ENCODE measurements around the gene UAP1L1. TPM values are rescaled to one million over a fixed set of nuclear protein-coding genes. Genes with fewer than 3 reads are reported as not detected.

The UAP1L1 gene
- total RNA-seq, 1 donor from 2014 or later, result 19.1 TPM

DNA sequence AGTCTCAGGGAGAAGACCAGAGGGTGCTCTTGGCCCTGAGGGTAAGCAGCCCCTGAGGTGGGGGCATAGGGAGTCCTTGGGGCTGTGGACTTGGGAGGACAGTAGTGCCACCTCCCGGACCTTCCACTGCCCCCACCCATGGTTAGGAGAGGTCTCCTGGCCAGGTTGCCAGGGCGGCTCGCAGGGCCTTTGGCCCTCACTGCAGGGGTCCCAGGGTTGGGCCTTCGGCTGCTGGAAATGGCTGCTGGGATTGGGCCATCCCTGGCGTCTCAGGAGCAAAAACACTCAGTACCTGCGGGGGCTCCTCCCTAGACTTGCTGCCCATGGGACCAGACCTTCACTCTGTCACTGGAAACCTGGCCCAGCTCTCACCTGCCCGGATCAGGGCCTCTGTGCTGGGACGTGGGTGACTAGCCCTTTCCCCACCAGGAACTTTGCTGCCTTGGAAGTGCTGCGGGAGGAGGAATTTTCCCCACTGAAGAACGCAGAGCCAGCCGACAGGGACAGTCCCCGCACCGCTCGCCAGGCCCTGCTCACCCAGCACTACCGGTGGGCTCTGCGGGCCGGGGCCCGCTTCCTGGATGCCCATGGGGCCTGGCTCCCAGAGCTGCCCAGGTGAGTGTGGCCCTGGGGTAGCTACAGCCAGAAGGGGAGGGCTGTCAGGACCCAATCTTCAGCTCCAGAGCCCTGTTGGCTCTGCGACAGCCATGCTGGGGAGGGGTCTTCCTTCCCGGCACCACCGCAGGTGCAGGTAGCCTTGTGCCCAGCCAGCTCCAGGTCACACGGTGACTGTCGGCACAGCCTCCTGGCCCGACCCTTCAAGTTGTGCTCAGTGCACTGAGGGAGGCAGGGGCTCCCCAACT lies 3.2 kb downstream of the UAP1L1 start:
- H3K36me3 Mint-ChIP-seq (ENCODE audit: low read depth), result peaks cover 13% of the 10 kb centered on the region
- H3K4me3 Mint-ChIP-seq, result peak overlapping the region; percentile 59
- H3K27ac Mint-ChIP-seq, result no peak overlapping the region
- no peaks in the 10 kb centered on the region for H3K9me3 Mint-ChIP-seq
- peaks cover 15% of the 10 kb centered on the region for H3K4me1 Mint-ChIP-seq
- no peak for DNase-seq
- H3K27me3 Mint-ChIP-seq, result no peaks in the 10 kb centered on the region
- intact Hi-C loops (cut with micrococcal nuclease), result no loop called here

DNA sequence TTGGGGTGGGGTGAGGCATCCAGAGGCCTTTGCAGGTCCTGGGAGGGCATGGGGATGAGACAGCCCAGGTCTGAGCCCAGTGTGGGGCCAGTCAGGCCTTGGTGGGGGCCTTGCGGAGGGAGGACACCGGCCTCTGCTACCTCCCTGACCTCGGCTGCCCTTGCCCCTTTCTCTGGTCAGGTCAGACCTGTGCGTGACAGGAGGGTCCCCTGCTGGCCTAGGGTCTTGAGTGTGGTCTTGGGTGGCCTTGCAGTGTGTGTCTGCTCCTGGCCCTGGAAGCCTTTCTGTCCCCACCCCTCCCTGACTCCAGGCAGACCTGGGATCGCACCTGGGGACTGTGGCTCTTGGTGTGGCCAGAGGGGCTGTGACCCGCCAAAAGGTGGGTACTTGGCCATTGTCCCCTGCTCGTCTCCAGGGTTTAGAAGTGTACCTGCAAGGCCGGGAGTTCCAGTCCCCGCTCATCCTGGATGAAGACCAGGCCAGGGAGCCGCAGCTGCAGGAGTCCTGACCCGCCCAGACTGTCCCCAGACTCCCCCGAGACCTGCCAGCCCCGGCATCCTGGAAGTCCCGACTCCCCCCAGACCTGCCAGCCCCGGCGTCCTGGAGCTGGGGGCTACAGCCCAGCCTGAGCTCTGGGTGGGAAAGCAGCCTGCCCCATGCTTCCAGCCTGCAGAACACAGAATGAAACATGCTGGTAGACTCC lies 5.1 kb downstream of the UAP1L1 start:
- H3K27ac Mint-ChIP-seq, result no peak overlapping the region
- peaks cover 13% of the 10 kb centered on the region for H3K36me3 Mint-ChIP-seq (ENCODE audit: low read depth)
- no peaks in the 10 kb centered on the region for H3K9me3 Mint-ChIP-seq
- H3K27me3 Mint-ChIP-seq, result peaks cover 3% of the 10 kb centered on the region
- H3K4me1 Mint-ChIP-seq, result peaks cover 22% of the 10 kb centered on the region
- no peak for DNase-seq
- intact Hi-C loops (cut with micrococcal nuclease), result no loop called here
- no peak overlapping the region for H3K4me3 Mint-ChIP-seq

DNA sequence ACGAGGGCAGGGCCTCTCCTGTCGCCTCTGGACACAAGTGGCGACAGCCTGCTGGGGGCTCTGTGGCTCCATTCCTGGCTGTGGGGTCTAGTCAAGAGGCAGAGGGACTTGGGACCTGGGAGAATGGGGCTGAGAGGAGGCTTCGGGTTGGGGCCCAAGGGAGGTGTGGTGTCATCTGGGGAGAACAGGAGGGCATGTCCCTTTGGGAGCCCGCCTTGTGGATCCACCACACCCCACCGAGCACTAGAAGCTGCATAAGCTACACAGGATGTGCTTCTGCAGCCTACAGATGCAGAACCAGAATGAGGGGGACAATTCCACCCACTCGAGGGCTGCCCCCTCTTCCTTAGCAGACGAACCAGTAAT lies 5.6 kb downstream of the UAP1L1 start:
- intact Hi-C loops (cut with micrococcal nuclease), result no loop called here
- DNase-seq, result no peak
- Mint-ChIP-seq H3K27ac (no peak overlapping the region), H3K36me3 (ENCODE audit: low read depth) (peaks cover 13% of the 10 kb centered on the region), H3K4me3 (no peak overlapping the region), H3K27me3 (peaks cover 3% of the 10 kb centered on the region), H3K9me3 (no peaks in the 10 kb centered on the region), H3K4me1 (peaks cover 27% of the 10 kb centered on the region)

DNA sequence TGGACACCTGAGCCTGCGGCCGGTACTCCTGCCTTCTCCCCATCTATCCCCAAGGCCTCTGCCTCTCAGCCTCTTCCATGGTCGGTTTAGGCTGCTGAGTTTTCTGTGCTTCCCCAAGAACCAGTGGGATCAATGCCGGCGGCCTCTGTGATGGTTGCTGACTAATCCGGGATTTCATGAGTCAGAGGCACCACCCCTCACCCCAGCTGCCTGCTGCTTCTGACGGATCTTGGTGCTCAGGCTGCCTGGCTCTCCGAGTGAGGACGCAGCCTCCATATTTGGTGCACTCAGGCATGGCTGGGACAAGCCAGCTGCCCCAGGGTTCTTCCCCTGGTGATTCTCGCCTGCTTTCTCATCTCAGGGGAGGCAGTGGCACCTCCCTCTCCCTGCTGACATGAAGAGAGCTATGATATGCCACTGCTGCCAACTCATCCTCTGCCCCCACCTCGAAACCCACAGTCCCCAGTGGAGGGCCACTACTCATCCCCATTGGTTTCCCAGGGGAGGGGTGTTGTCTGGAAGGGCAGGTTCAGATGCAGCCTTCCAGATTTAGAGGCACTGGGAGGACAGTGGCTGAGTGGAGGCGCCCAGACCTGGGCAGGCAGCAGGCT lies 6.2 kb downstream of the UAP1L1 start:
- H3K4me3 Mint-ChIP-seq, result no peak overlapping the region
- H3K27ac Mint-ChIP-seq, result peak overlapping the region; percentile 44
- no peaks in the 10 kb centered on the region for H3K9me3 Mint-ChIP-seq
- H3K4me1 Mint-ChIP-seq, result peaks cover 32% of the 10 kb centered on the region
- no peak for DNase-seq
- intact Hi-C loops (cut with micrococcal nuclease), result no loop called here
- H3K36me3 Mint-ChIP-seq (ENCODE audit: low read depth), result peaks cover 14% of the 10 kb centered on the region
- peaks cover 3% of the 10 kb centered on the region for H3K27me3 Mint-ChIP-seq

DNA sequence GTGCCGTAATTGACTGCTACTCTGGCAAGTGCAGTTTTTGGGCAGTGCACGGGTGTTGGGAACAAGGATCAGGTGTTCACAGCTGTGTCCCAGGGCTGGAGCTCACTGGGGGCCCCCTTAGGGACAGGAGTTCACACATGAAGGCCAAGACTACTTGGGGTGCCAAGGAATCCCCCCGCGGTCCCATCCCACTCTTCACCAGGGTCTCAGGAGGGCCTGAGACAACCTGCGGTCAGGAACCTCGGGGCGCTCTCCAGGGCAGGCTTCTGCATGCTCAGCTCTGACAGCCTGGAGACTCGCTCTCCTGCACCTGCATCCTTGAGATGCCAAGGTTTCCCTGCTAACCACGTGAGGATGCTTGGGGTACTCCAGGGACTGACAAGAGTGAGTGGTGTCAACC lies 7.2 kb downstream of the UAP1L1 start:
- peaks cover 3% of the 10 kb centered on the region for H3K27me3 Mint-ChIP-seq
- no peaks in the 10 kb centered on the region for H3K9me3 Mint-ChIP-seq
- H3K27ac Mint-ChIP-seq, result no peak overlapping the region
- peaks cover 38% of the 10 kb centered on the region for H3K4me1 Mint-ChIP-seq
- intact Hi-C loops (cut with micrococcal nuclease), result no loop called here
- H3K36me3 Mint-ChIP-seq (ENCODE audit: low read depth), result peaks cover 19% of the 10 kb centered on the region
- no peak for DNase-seq
- no peak overlapping the region for H3K4me3 Mint-ChIP-seq

DNA sequence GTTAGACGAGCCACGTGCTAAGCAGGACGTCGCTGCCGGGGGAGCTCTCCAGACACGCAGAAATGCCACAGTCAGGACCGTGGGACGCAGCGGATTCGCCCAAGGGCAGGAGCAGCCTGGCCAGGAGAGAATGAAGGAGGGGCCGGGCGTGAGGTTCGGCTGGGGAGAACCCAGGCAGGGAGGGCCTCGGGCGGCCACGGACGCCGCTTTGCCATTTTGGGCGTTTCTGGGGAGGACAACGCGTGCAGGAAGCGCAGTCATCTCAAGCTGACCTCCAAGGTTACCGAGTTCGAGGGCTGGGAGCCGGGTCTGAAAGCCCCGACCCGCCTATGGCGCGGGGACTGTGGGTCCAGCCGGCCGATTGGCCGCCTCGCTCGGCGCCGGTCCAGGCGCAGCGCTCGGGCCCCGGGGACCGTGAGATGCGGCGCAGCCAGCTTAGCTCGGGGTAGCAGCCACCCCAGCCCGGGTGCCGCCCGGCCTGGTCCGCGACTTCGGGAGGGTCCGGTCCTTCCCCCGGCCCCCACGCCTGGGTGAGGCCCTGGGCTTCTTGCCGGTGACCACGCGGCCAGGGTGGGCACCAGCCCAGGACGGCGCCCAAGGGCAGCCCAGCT lies 8.7 kb downstream of the UAP1L1 start:
- intact Hi-C loops (cut with micrococcal nuclease), result loop anchor here (1.0 to 2.0 kb wide), 4 partner anchors 9 to 137 kb away; partner anchors contain the start of genes DPP7, SAPCD2 and UAP1L1
- Mint-ChIP-seq H3K9me3 (no peaks in the 10 kb centered on the region), H3K27me3 (peaks cover 3% of the 10 kb centered on the region), H3K27ac (peak overlapping the region; percentile 98), H3K36me3 (ENCODE audit: low read depth) (peaks cover 21% of the 10 kb centered on the region), H3K4me3 (peak overlapping the region; percentile 94), H3K4me1 (peaks cover 35% of the 10 kb centered on the region)
- DNase-seq, result peak; percentile 84

DNA sequence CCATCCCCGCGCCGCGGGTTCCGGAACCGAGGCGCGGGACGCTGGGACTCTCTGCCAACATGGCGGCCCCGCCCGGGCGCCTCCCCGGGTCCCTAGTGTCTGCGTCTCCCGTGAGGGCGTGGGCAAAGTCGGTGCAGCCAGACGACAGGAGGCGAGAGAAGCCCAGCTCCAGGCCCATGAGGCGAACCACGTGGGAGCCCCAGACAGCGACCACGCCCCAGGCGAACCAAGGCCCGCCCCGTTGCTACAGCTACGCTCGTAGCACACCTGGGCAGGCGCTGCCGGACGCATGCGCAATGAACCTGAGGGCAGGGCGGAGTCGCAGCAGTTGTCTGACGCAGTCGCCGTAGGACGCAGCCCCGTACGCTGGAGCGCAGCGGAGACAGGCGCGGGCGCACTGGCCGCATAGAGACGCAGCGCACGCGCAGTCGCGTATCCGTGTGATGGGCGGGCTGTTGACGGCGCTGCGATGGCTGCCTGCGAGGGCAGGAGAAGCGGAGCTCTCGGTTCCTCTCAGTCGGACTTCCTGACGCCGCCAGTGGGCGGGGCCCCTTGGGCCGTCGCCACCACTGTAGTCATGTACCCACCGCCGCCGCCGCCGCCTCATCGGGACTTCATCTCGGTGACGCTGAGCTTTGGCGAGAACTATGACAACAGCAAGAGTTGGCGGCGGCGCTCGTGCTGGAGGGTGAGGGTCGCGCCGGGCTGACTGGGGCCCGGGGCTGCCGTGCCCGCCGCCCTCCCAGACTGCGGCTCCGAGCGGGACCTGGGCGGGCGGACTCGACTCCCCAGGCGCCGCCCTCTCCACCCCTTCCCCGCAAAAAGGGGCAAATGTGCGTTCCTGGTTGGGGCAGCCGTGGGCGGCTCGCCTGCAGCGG lies 9.5 kb downstream of the UAP1L1 start, which contains the start of gene MAN1B1:
MAN1B1 (plus strand) TSS at position 455 of the 878 bp plus-strand sequence; CDS start at position 470, 15 bp downstream.
- Mint-ChIP-seq H3K4me1 (peaks cover 35% of the 10 kb centered on the region), H3K36me3 (ENCODE audit: low read depth) (peaks cover 22% of the 10 kb centered on the region), H3K27ac (peak within 1 kb of the TSS; percentile 98), H3K27me3 (peaks cover 3% of the 10 kb centered on the region), H3K4me3 (peak within 1 kb of the TSS; percentile 94), H3K9me3 (no peaks in the 10 kb centered on the region)
- peak; percentile 100 for DNase-seq
- intact Hi-C loops (cut with micrococcal nuclease), result loop anchor here (1.0 to 2.0 kb wide), 5 partner anchors 9 to 137 kb away; partner anchors contain the start of genes DPP7, SAPCD2 and UAP1L1

DNA sequence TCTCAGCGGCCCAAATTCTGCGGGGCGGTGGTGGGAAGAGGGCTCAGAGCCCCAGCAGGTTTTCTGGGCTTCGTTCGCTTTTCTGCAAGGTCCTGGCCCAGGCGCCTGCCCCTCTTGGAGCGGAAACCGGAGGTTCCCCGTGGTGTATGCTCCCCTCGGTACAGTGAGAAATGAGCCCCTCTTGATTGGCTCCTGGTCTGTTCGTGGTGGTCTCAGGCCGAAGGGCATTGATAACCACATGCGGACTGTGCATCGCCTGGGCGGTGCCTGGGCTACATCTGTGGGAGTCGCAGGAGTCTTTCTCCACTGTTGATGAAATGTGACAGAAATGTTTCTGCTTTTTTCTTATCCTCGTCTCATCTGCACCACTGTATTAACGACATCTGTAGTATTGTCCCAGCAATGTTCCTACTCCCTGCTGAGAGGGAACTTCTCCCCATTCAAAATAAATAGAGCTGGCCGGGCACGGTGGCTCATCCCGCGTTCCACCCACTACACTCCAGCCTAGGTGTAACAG lies 10.2 kb downstream of the UAP1L1 start:
- intact Hi-C loops (cut with micrococcal nuclease), result loop anchor here (1.0 to 2.0 kb wide), 3 partner anchors 8 to 27 kb away; partner anchors contain the start of genes DPP7 and SAPCD2
- H3K4me1 Mint-ChIP-seq, result peaks cover 35% of the 10 kb centered on the region
- H3K36me3 Mint-ChIP-seq (ENCODE audit: low read depth), result peaks cover 20% of the 10 kb centered on the region
- peaks cover 3% of the 10 kb centered on the region for H3K27me3 Mint-ChIP-seq
- peak overlapping the region; percentile 90 for H3K4me3 Mint-ChIP-seq
- peak overlapping the region; percentile 91 for H3K27ac Mint-ChIP-seq
- no peaks in the 10 kb centered on the region for H3K9me3 Mint-ChIP-seq
- no peak for DNase-seq

DNA sequence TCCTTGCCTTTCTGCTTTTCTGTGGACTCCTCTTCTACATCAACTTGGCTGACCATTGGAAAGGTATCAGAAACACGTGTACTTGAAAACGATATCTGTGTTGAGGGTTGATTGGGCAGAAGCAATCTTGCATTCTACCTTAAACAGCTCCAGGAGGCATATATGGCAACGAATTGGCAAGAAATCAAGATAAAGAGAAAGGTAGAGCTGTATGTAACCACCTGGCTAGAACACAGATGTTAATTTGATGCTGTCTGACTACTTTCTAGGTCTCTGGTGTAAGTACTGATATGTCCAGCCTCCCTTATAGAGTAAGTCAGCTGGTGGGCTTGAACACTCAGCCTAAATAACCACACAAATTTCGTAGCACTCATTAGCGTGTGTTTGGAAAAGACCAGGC lies 10.8 kb downstream of the UAP1L1 start:
- Mint-ChIP-seq H3K27ac (peak overlapping the region; percentile 91), H3K4me1 (peaks cover 35% of the 10 kb centered on the region), H3K4me3 (peak overlapping the region; percentile 90), H3K9me3 (no peaks in the 10 kb centered on the region), H3K27me3 (peaks cover 3% of the 10 kb centered on the region), H3K36me3 (ENCODE audit: low read depth) (peaks cover 25% of the 10 kb centered on the region)
- intact Hi-C loops (cut with micrococcal nuclease), result no loop called here
- no peak for DNase-seq

DNA sequence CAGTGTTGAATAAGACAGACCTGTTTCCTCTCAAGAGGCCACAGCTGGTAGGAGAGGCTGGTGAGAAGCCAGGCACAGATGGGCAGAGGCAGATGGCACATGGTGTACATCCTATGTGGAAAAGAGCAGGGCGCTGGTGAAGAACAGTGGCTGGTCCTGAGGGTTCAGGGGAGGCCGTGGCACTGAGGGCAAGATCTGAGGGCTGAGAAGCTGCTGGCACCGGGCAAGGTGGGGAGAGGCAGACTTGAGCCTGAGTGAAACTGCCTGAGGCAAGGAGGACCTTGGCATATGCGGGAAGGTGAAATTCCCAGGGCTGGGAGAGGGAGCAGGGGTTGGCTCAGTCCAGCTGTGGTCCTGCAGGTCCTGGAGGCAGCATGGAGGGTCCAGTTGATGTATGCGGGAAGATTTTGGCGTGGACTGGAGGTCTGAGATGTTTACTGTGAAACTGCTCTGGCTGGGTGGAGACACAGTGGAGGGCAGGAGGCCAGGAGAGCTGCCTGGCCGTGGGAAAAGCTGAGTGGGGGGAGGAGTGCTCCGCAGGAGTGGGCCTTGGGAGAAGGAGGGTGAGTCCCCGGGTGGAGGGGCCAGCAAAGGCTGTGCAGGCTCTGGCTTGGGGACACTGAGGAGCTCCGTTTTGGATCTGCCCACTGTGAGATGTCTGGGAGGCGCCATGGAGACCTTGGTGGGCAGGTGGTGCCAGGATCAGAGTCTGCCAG lies 12.1 kb downstream of the UAP1L1 start:
- peaks cover 3% of the 10 kb centered on the region for H3K27me3 Mint-ChIP-seq
- H3K4me1 Mint-ChIP-seq, result peaks cover 31% of the 10 kb centered on the region
- intact Hi-C loops (cut with micrococcal nuclease), result no loop called here
- H3K27ac Mint-ChIP-seq, result no peak overlapping the region
- H3K9me3 Mint-ChIP-seq, result no peaks in the 10 kb centered on the region
- DNase-seq, result no peak
- H3K36me3 Mint-ChIP-seq (ENCODE audit: low read depth), result peaks cover 26% of the 10 kb centered on the region
- H3K4me3 Mint-ChIP-seq, result no peak overlapping the region

DNA sequence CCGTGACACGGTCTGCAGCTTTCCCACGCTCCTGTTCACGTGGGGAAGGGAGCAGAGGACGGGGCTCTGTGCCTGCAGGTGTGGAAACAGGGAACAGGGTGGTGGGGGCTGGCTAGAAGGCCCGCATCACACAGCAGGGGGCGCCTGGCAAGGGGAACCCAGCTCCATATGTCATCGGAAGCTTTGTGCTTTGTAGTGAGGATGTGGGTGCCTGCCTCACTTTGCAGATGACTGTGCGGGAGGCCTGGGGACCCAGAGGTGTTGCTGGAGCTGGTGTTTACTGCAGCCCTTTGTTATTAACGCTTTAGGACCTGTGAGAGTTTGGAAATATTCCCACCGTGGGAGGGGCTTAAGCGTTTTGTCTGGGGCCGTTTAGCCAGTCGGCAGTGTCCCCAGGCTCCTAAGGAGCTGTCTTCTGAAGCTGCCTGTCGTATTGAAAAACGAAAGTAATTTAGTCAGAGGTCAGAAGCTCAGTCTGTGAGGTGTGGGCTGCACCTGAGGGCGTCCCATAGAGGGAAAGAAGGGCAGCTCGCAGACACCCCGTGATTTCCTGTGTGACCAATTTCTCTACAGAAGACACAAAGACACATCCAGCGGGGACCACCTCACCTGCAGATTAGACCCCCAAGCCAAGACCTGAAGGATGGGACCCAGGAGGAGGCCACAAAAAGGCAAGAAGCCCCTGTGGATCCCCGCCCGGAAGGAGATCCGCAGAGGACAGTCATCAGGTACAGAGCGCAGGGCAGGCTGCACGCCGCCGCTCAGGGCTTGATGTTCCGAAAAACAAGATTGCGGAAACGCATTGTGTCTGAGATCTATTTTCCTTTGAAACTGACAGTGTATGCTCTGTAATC lies 18.6 kb downstream of the UAP1L1 start:
- peak; percentile 96 for DNase-seq
- Mint-ChIP-seq H3K36me3 (ENCODE audit: low read depth) (peaks cover 37% of the 10 kb centered on the region), H3K9me3 (no peaks in the 10 kb centered on the region), H3K4me1 (peaks cover 17% of the 10 kb centered on the region), H3K27ac (peak overlapping the region; percentile 91), H3K4me3 (peak overlapping the region; percentile 78), H3K27me3 (no peaks in the 10 kb centered on the region)
- intact Hi-C loops (cut with micrococcal nuclease), result loop anchor here (1.0 kb wide), 2 partner anchors 9 to 18 kb away; partner anchors contain the start of gene DPP7
